Dermis microvascular lymphatic vessel endothelial cell (primary cell): ENCODE measurements around the gene TMX3. TPM values are rescaled to one million over a fixed set of nuclear protein-coding genes. Genes with fewer than 3 reads are reported as not detected.

Experiments used
- DNase-seq, 2 donors: peaks; one replicate each; pipeline versions ENCODE4 v3.0.0 to v3.0.0-alpha.2; 2010; ENCODE audit warnings: low read depth in 2 of 2
- total RNA-seq: library from RNA; depleted of rRNA; stranded (reverse); fragments of >200 nt; gene quantifications from 2 replicates; pipeline ENCODE4 v1.2.1, GENCODE V29; 2014

The TMX3 gene
- total RNA-seq, 1 donor from 2014 or later, result 59.6 TPM

GRCh38 chr18:68713131-68713530 is 1.8 kb downstream of the TMX3 start:
- no peak for DNase-seq

- DNase-seq, result no peak
Observed at GRCh38 chr18:68707646-68708045, 7.3 kb downstream of the TMX3 start.

- no peak for DNase-seq
Observed at GRCh38 chr18:68705119-68705518, 9.8 kb downstream of the TMX3 start.

DNA sequence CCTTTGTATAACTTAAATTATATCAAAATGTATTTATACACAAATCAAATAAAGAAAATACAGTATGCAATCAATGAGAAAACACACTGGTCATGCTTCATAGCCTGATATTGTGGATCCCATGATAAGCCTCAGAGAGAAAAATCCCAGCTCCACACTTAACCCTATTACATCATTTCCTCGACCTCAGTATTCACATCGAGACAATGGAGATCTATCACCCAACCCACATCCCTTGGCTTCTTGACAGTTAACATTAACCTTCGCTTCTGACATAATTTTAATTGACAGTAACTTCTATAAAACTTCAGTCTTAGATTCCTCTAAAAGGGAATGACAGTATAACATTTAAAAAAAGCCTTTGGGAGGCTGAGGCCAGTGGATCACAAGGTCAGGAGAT is 11.6 kb downstream of the TMX3 start:
- peak in 1 of 2 donors; percentile 41 for DNase-seq

DNA sequence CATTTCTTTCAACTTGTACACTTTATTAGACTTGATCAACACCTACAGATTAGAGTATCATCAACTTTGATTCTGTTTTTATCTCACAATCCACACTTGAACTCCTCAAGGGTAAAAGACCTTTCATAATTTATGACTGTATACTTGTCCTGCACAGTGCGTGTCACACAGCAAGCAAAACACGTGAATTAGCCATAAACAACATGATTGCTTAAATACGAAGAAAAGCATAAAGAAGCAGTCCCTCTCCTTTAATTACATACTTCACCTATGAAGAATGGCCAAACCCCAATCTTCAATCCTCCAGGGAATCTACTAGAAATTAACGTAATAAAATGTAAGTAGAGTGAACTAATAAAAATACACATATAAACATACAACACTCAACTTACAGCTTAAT is 13.6 kb downstream of the TMX3 start:
- no peak for DNase-seq

- DNase-seq, result no peak
Observed at GRCh38 chr18:68699043-68699442, 15.9 kb downstream of the TMX3 start.

GRCh38 chr18:68696937-68697336 is 18.0 kb downstream of the TMX3 start:
- DNase-seq, result no peak

DNA sequence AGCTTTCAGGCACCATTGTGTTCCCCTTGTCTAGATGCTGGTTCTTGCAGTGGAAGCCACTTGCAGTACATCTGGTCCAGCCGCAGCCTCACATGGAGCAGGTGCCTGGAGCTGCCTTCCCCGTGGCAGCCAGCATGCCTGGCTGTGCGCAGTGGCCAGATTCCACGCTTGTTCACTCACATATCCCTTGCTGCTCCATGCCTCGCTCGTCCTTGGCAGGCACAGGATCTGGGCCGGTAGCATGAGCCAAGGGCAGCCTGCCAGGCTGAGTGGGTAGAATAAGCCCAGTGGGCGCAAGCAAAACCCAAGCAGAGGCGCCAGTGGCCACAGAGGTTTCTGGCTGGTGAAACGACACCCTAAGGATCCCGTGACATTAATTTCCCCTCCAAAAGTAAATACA is 20.6 kb downstream of the TMX3 start:
- no peak for DNase-seq

DNA sequence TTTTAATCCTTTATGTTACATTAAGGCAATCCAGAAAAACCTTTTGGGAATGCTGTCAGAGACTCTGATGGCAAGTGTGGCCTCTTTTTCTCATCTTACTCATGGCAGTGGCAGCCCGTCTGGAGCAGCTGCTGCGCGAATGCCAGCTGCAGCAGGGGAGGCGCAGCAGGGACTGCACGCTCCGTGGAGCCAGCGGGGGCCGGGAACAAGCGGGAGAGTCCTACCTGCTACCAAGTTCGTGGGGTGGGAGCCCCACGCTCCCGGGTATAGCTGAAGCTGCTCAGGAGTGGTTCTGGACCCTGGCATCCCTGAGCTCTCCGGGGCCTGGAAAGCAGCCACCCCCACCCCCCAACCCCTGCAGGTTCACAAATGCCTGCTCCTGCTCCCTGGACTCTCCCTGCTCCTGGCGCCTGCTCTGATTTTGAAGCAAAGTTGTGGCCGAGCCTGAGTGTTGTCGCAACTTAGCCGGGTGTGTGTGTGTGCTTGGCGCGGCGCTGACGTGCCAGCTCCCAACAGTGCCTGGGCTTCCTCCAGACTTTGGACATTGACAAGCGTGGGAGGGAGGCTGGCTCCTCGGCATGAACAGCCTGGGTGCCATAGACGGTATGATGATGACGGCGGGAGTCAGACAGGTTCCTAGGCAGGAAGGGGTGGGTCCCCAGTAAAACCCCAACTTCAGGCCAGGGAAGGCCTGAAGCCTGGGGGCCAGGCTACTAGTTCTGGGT is 21.7 kb downstream of the TMX3 start:
- no peak for DNase-seq

- no peak for DNase-seq
Observed at GRCh38 chr18:68679528-68679927, 35.4 kb downstream of the TMX3 start.

GRCh38 chr18:68676913-68677312 is 38.0 kb downstream of the TMX3 start:
- DNase-seq, result no peak

- DNase-seq, result no peak
Observed at GRCh38 chr18:68667121-68667520, 47.8 kb downstream of the TMX3 start.

DNA sequence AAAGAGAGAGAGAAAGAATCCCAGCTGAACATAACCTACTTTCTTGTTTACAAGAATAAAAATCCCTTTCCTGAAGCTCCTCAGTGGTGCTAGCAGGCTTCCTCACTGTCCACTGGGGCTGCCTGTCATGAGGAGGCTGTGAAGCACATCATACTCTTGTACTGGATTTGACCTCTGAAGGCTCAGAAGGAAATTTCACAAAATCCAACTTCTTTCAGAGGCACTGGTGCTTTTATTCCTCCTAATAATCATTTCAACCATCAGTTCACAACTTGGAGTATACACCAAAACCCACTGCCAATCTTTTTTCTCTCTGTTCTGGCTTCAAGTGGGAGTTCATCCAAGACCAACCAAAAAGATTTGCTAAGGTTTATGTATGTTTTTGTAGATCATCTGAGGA is 48.5 kb downstream of the TMX3 start:
- no peak for DNase-seq

GRCh38 chr18:68665628-68666027 is 49.3 kb downstream of the TMX3 start:
- DNase-seq, result no peak

GRCh38 chr18:68662754-68663153 is 52.2 kb downstream of the TMX3 start:
- no peak for DNase-seq

GRCh38 chr18:68660354-68661183 is 54.3 kb downstream of the TMX3 start:
- peak; percentile 22 to 56 for DNase-seq

GRCh38 chr18:68648191-68648590 is 66.7 kb downstream of the TMX3 start:
- DNase-seq, result no peak

DNA sequence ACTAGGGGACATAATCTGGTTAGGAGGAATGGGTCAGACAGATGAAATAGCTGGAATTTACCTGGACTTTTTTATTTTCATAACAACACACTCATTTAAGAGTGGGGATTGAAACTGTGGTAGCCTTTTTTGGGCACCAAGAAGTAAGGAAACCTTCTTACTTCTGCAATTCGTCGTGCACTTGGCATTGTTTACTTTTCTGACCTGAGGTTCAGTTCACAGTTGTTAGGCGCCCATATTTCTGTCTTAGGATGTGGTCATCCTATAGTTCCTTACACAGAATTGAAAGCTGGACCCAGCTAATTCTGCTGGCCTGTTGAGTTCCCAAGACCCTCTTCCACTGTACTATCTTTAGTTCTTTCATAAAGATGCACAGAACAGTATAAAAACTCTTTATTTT is 72.9 kb downstream of the TMX3 start:
- DNase-seq, result no peak

DNA sequence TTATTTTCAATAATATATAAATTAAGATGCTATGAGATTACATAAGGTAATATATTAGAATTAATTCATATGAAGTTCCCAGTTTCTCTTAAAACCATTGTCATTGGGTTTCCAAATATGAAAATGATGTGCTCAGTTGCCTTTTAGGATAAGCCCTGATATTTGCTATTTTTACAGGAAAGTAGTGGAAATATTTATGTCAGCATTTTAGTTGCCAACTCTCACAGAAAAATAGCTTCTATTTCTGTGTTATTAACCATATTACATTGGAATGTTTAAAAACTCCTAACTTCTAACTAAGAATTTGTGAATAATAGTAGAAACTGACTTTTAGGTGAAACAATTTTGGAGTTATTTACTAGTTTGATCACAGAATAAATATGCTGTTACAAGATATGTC is 74.0 kb downstream of the TMX3 start:
- DNase-seq, result no peak

DNA sequence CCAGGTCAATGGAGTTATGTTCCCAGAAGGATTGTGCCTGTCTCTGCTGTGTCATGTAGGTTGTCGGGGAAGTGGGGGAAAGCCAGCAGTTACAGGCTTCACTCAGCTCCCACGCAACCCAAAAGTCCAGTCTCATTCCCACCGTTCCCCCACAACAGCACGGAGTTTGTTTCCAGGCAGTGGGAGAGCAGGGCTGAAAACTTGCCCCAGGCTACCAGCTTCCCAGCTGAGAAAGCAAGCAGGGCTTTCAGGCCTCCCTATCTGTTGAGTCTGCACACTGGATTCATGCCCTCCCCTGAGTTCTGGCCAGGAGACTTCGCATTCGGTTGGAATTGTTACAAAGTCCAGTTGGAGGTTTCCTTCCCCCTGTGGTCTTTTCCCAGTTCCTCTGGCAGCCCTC is 76.3 kb downstream of the TMX3 start:
- DNase-seq, result no peak

- DNase-seq, result no peak
Observed at GRCh38 chr18:68627812-68628211, 87.1 kb downstream of the TMX3 start.
